GM12878 (cell line): ENCODE data around the gene TRIM41. TPM values are rescaled to one million over a fixed set of nuclear protein-coding genes. Genes with fewer than 3 reads are reported as not detected.

ENCODE experiments used
- microRNA-seq: library from miRNA; unstranded; fragments of <30 nt; microRNA quantifications from one replicate; pipeline ENCODE4, GENCODE V29; 2018
- polyA plus RNA-seq, 11 experiments: library from polyadenylated mRNA; depleted of rRNA in 4 of 11; unstranded in 6 of 11; stranded (reverse) in 5 of 11; fragments of >200 nt; fragmentation: Nextera tagmentation in 4 of 11; fragmentation: Illumina TruSeq in 1 of 11; extraction: Ambion mirVana in 4 of 11; extraction: Trizol in 1 of 11; gene quantifications; 1 replicate in 1 of 11; 2 replicates in 10 of 11; pipeline versions ENCODE4 v1.2.1 to v1.2.3, GENCODE V29; 2011 to 2016; ENCODE audit warnings: inconsistent platforms in 2 of 11, missing spikeins in 2 of 11, low read depth in 1 of 11
- small RNA-seq: library from RNA; depleted of rRNA; stranded (forward); fragments of <200 nt; gene quantifications from one replicate; pipeline ENCODE3, GENCODE V24; 2014
- total RNA-seq, 4 experiments: library from RNA; depleted of rRNA in 3 of 4; stranded (reverse); fragments of >200 nt in 3 of 4; fragmentation: Illumina TruSeq in 1 of 4; extraction: Trizol in 1 of 4; gene quantifications; 2 replicates each; pipeline versions ENCODE4 v1.2.1 to v1.2.3, GENCODE V29; 2013 to 2021

TRIM41 gene
- total and polyA plus RNA-seq, 10 of the 15 experiments (the other 5 are each of a cell fraction or from before 2014, with no cell fraction given), result 1.0 to 28.9 (median 10.6) TPM

Small RNAs within 50 kb of the gene (microRNA-seq; reads per million reads assigned to microRNA genes)
- 1.5 reads per million for gene MIR4638

Small RNAs within 50 kb of the gene (small RNA-seq; reads per million reads assigned to genes)
- not detected for gene MIR4638
- not detected for gene SNORD95
- gene SNORD96A, result not detected

Other genes with a start within 250 kb of the TRIM41 start
Only the 7 nearest of the 8 such genes appear.
- gene BTNL9, start 183.0 kb upstream of the TRIM41 start, total RNA-seq (2014; rRNA removed), result 0.06 and 0.16 TPM in 2 replicates
- not detected in 2 replicates for gene BTNL9, start 183.0 kb upstream of the TRIM41 start, total RNA-seq (2014; rRNA removed; fragmentation: Illumina TruSeq; extraction: Trizol)
- 0.05 and 0.08 TPM in 2 replicates for gene BTNL9, start 183.0 kb upstream of the TRIM41 start, total RNA-seq (2021)
- 12.3 and 16.5 TPM in 2 replicates for gene BTNL9, start 183.0 kb upstream of the TRIM41 start, polyA plus RNA-seq (2011; rRNA removed)
- gene BTNL9, start 183.0 kb upstream of the TRIM41 start, polyA plus RNA-seq (2014; fragmentation: Illumina TruSeq; extraction: Trizol), result 0.24 TPM in 1 of 2 replicates, not detected in the other
- gene BTNL9, start 183.0 kb upstream of the TRIM41 start, polyA plus RNA-seq (2014; fragmentation: Nextera tagmentation; extraction: Ambion mirVana), result not detected
- gene BTNL9, start 183.0 kb upstream of the TRIM41 start, polyA plus RNA-seq (2014; rRNA removed), result 0.01 and 0.38 TPM in 2 replicates
- gene BTNL9, start 183.0 kb upstream of the TRIM41 start, polyA plus RNA-seq (2016; fragmentation: Nextera tagmentation; extraction: Ambion mirVana), result not detected
- gene OR2V1, start 92.1 kb upstream of the TRIM41 start, total RNA-seq (2014; rRNA removed), result 0.05 TPM in 1 of 2 replicates, not detected in the other
- not detected in 2 replicates for gene OR2V1, start 92.1 kb upstream of the TRIM41 start, total RNA-seq (2014; rRNA removed; fragmentation: Illumina TruSeq; extraction: Trizol)
- not detected in 2 replicates for gene OR2V1, start 92.1 kb upstream of the TRIM41 start, total RNA-seq (2021)
- 3.2 and 4.4 TPM in 2 replicates for gene OR2V1, start 92.1 kb upstream of the TRIM41 start, polyA plus RNA-seq (2011; rRNA removed)
- gene OR2V1, start 92.1 kb upstream of the TRIM41 start, polyA plus RNA-seq (2014; fragmentation: Illumina TruSeq; extraction: Trizol), result not detected in 2 replicates
- not detected for gene OR2V1, start 92.1 kb upstream of the TRIM41 start, polyA plus RNA-seq (2014; fragmentation: Nextera tagmentation; extraction: Ambion mirVana)
- gene OR2V1, start 92.1 kb upstream of the TRIM41 start, polyA plus RNA-seq (2014; rRNA removed), result not detected in 2 replicates
- gene OR2V1, start 92.1 kb upstream of the TRIM41 start, polyA plus RNA-seq (2016; fragmentation: Nextera tagmentation; extraction: Ambion mirVana), result under 1 TPM in 1 of 2 experiments, not detected in 1; 0.20 TPM
- gene OR2V2, start 75.7 kb upstream of the TRIM41 start, total RNA-seq (2014; rRNA removed), result not detected in 2 replicates
- gene OR2V2, start 75.7 kb upstream of the TRIM41 start, total RNA-seq (2014; rRNA removed; fragmentation: Illumina TruSeq; extraction: Trizol), result not detected in 2 replicates
- not detected in 2 replicates for gene OR2V2, start 75.7 kb upstream of the TRIM41 start, total RNA-seq (2021)
- 0.14 and 0.26 TPM in 2 replicates for gene OR2V2, start 75.7 kb upstream of the TRIM41 start, polyA plus RNA-seq (2011; rRNA removed)
- gene OR2V2, start 75.7 kb upstream of the TRIM41 start, polyA plus RNA-seq (2014; fragmentation: Illumina TruSeq; extraction: Trizol), result 0.11 TPM in 1 of 2 replicates, not detected in the other
- gene OR2V2, start 75.7 kb upstream of the TRIM41 start, polyA plus RNA-seq (2014; fragmentation: Nextera tagmentation; extraction: Ambion mirVana), result not detected
- gene OR2V2, start 75.7 kb upstream of the TRIM41 start, polyA plus RNA-seq (2014; rRNA removed), result not detected in 2 replicates
- not detected for gene OR2V2, start 75.7 kb upstream of the TRIM41 start, polyA plus RNA-seq (2016; fragmentation: Nextera tagmentation; extraction: Ambion mirVana)
- gene TRIM7, start 18.1 kb upstream of the TRIM41 start, total RNA-seq (2014; rRNA removed), result 0.54 and 1.1 TPM in 2 replicates
- 0.22 and 0.46 TPM in 2 replicates for gene TRIM7, start 18.1 kb upstream of the TRIM41 start, total RNA-seq (2014; rRNA removed; fragmentation: Illumina TruSeq; extraction: Trizol)
- 0.38 and 0.96 TPM in 2 replicates for gene TRIM7, start 18.1 kb upstream of the TRIM41 start, total RNA-seq (2021)
- gene TRIM7, start 18.1 kb upstream of the TRIM41 start, polyA plus RNA-seq (2011; rRNA removed), result 1.6 TPM in 2 replicates
- gene TRIM7, start 18.1 kb upstream of the TRIM41 start, polyA plus RNA-seq (2014; fragmentation: Illumina TruSeq; extraction: Trizol), result 0.32 and 0.33 TPM in 2 replicates
- under 1 TPM; 0.02 to 0.20 TPM for gene TRIM7, start 18.1 kb upstream of the TRIM41 start, polyA plus RNA-seq (2014; fragmentation: Nextera tagmentation; extraction: Ambion mirVana)
- 0.84 and 1.1 TPM in 2 replicates for gene TRIM7, start 18.1 kb upstream of the TRIM41 start, polyA plus RNA-seq (2014; rRNA removed)
- gene TRIM7, start 18.1 kb upstream of the TRIM41 start, polyA plus RNA-seq (2016; fragmentation: Nextera tagmentation; extraction: Ambion mirVana), result 1 to 10 TPM in 1 of 2 experiments, under 1 TPM in 1; 0.44 to 1.3 TPM
- gene RACK1, start 20.6 kb downstream of the TRIM41 start, total RNA-seq (2014; rRNA removed), result 6,385 and 6,584 TPM in 2 replicates
- 4,111 and 4,251 TPM in 2 replicates for gene RACK1, start 20.6 kb downstream of the TRIM41 start, total RNA-seq (2014; rRNA removed; fragmentation: Illumina TruSeq; extraction: Trizol)
- gene RACK1, start 20.6 kb downstream of the TRIM41 start, total RNA-seq (2021), result 2,742 and 2,873 TPM in 2 replicates
- 2,058 and 4,963 TPM in 2 replicates for gene RACK1, start 20.6 kb downstream of the TRIM41 start, polyA plus RNA-seq (2011; rRNA removed)
- 2,869 and 4,083 TPM in 2 replicates for gene RACK1, start 20.6 kb downstream of the TRIM41 start, polyA plus RNA-seq (2014; fragmentation: Illumina TruSeq; extraction: Trizol)
- 1,000 to 10,000 TPM; 3,729 to 5,412 TPM for gene RACK1, start 20.6 kb downstream of the TRIM41 start, polyA plus RNA-seq (2014; fragmentation: Nextera tagmentation; extraction: Ambion mirVana)
- gene RACK1, start 20.6 kb downstream of the TRIM41 start, polyA plus RNA-seq (2014; rRNA removed), result 5,813 and 5,897 TPM in 2 replicates
- 1,000 to 10,000 TPM; 1,365 to 1,424 TPM for gene RACK1, start 20.6 kb downstream of the TRIM41 start, polyA plus RNA-seq (2016; fragmentation: Nextera tagmentation; extraction: Ambion mirVana)
- gene TRIM52, start 37.9 kb downstream of the TRIM41 start, total RNA-seq (2014; rRNA removed), result 6.5 and 7.1 TPM in 2 replicates
- gene TRIM52, start 37.9 kb downstream of the TRIM41 start, total RNA-seq (2014; rRNA removed; fragmentation: Illumina TruSeq; extraction: Trizol), result 10.1 and 11.5 TPM in 2 replicates
- 8.4 and 8.6 TPM in 2 replicates for gene TRIM52, start 37.9 kb downstream of the TRIM41 start, total RNA-seq (2021)
- 24.3 and 34.0 TPM in 2 replicates for gene TRIM52, start 37.9 kb downstream of the TRIM41 start, polyA plus RNA-seq (2011; rRNA removed)
- 12.4 and 14.7 TPM in 2 replicates for gene TRIM52, start 37.9 kb downstream of the TRIM41 start, polyA plus RNA-seq (2014; fragmentation: Illumina TruSeq; extraction: Trizol)
- gene TRIM52, start 37.9 kb downstream of the TRIM41 start, polyA plus RNA-seq (2014; fragmentation: Nextera tagmentation; extraction: Ambion mirVana), result 1 to 10 TPM; 1.4 to 3.4 TPM
- 11.6 and 13.4 TPM in 2 replicates for gene TRIM52, start 37.9 kb downstream of the TRIM41 start, polyA plus RNA-seq (2014; rRNA removed)
- gene TRIM52, start 37.9 kb downstream of the TRIM41 start, polyA plus RNA-seq (2016; fragmentation: Nextera tagmentation; extraction: Ambion mirVana), result 1 to 10 TPM; 6.8 to 7.9 TPM
- 0.11 TPM in 1 of 2 replicates, not detected in the other for gene OR4F3, start 144.0 kb downstream of the TRIM41 start, total RNA-seq (2014; rRNA removed)
- gene OR4F3, start 144.0 kb downstream of the TRIM41 start, total RNA-seq (2014; rRNA removed; fragmentation: Illumina TruSeq; extraction: Trizol), result not detected in 2 replicates
- gene OR4F3, start 144.0 kb downstream of the TRIM41 start, total RNA-seq (2021), result not detected in 2 replicates
- not detected in 2 replicates for gene OR4F3, start 144.0 kb downstream of the TRIM41 start, polyA plus RNA-seq (2011; rRNA removed)
- not detected in 2 replicates for gene OR4F3, start 144.0 kb downstream of the TRIM41 start, polyA plus RNA-seq (2014; fragmentation: Illumina TruSeq; extraction: Trizol)
- gene OR4F3, start 144.0 kb downstream of the TRIM41 start, polyA plus RNA-seq (2014; fragmentation: Nextera tagmentation; extraction: Ambion mirVana), result not detected
- not detected in 2 replicates for gene OR4F3, start 144.0 kb downstream of the TRIM41 start, polyA plus RNA-seq (2014; rRNA removed)
- gene OR4F3, start 144.0 kb downstream of the TRIM41 start, polyA plus RNA-seq (2016; fragmentation: Nextera tagmentation; extraction: Ambion mirVana), result not detected